GM18873 (cell line): Measurements from ENCODE around the gene ENKD1.

Experiments
- ATAC-seq: cut with Tn5 transposase; IDR thresholded peaks from one replicate; pipeline ENCODE4 v1.9.1; 2021; ENCODE audit warnings: mild to moderate bottlenecking, moderate library complexity, moderate number of reproducible peaks; ENCODE audit not compliant: unreplicated experiment, low FRiP score

Gene ENKD1

DNA sequence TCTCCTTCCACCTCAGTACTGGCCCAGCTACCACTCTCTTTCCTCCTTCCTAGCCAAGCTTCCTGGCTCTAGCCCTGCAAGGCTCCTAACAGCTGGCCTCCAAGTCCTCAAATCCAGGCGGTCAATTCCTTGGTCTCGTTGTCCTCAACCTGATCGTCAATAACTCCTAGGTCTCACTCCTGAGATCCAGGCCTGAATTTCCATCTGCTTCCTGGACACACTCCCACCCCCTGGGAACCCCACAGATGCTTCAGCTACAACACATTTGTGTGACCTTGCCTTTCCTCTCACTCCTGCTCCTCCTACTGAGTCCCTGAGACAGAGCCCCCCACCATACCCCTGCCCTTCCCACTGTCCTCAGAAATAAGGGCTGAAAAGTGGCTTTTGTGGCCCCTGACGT is 2.3 kb downstream of the ENKD1 start:
- ATAC-seq = no peak

DNA sequence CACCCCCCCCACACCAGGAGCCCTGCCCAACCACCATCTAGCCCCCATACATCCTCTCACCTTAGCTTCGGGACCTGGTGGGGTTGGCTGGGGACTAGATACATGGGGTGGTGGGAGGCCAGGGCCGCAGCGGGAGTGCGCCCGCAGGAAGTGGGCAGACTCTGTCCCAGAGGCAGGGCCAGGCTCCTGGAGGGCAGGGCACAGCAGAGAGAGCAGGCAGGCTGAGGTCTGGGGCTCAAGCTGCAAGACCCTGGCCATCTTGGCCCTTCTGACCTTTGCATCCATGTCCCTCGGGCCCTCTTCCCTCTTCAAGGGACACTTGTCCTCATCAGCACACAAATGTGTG is 2.7 kb downstream of the ENKD1 start:
- ATAC-seq = no peak

DNA sequence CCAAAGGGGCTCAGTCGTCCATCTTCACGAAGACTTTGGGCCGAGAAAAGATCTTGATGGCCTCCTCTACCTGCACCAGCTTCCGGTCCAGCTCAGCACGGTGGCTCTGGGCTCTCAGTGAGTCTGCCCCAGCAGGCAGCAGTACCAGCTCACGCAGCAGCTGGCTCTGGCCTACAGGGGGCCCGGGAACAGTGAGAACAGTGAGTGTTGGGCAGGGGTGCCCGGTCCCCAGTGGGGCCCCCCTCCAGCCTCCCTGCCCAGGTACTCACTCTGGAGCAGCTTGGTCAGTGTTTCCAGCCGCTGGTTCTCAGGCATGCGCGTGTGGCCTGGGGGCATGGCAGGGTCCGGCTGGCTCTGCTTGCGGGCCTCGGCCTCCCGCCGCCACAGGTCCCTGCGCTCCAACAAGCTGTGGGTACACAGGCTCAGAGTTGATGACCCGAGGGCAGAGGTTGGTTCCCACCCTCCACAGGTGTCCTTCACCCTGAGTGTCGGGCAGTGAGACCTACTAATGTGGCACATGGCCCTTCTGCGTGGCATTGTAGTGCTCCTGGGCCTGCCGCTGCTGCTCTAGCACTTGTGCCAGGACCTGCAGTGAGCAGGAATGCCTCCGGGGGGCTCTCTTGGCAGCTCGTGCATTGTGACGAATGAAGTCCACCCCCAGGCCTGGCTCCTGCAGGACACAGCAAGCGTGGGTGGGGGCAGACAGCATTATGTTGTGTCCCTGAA is 3.2 kb downstream of the ENKD1 start:
- no peak for ATAC-seq

DNA sequence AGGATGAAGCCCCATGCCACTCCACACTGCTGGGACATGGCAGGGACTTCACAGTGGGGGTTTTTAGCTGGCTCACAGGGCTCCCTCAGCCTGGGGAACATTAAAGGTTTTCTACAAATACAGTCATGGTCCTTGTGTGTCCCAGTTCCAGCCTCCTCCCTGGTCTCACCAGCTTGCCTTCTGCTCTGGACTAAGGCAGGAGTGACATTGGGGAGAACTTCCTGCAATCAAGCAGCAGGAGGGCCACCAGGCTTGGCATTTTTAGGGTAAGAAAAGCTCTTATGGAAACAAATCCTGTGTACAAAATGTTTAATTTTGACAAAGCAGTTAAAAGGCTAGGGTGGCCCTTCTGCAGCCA is 3.9 kb downstream of the ENKD1 start:
- no peak for ATAC-seq

DNA sequence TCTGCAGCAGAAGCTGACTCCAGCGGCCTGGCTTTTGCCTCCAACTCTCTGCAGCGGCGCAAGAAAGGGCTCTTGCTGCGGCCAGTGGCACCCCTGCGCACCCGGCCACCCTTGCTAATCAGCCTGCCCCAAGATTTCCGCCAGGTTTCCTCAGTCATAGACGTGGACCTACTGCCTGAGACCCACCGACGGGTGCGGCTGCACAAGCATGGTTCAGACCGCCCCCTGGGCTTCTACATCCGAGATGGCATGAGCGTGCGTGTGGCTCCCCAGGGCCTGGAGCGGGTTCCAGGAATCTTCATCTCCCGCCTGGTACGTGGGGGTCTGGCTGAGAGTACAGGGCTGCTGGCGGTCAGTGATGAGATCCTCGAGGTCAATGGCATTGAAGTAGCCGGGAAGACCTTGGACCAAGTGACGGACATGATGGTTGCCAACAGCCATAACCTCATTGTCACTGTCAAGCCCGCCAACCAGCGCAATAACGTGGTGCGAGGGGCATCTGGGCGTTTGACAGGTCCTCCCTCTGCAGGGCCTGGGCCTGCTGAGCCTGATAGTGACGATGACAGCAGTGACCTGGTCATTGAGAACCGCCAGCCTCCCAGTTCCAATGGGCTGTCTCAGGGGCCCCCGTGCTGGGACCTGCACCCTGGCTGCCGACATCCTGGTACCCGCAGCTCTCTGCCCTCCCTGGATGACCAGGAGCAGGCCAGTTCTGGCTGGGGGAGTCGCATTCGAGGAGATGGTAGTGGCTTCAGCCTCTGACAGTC is 4.5 kb downstream of the ENKD1 start:
- ATAC-seq = no peak

DNA sequence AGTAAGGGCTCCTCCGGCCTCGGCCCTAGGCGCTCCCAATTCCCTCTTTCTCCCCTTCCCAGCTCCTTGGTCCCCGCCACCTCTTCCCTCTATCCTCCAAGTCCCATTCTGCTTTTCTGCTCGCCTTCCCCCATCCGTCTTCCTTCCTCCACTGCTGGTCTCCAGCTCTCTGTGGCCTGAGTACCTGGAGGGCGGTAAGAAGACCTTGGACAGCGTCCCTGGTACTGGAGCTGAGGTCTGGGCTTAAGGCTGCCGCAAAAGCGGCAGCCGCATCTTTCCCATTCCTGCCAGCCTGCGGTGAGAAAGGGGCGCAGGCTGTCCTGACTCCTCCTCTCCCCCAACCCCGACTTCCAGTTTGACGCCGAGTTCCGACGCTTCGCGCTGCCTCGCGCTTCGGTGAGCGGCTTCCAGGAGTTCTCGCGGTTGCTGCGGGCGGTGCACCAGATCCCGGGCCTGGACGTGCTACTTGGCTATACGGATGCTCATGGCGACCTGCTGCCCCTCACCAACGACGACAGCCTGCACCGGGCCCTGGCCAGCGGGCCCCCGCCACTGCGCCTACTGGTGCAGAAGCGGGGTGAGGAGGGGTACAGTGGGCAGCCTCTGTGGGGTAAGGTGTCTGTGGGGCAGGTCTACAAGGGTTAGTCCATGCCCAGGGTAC is 5.3 kb downstream of the ENKD1 start:
- ATAC-seq = peak; percentile 1

DNA sequence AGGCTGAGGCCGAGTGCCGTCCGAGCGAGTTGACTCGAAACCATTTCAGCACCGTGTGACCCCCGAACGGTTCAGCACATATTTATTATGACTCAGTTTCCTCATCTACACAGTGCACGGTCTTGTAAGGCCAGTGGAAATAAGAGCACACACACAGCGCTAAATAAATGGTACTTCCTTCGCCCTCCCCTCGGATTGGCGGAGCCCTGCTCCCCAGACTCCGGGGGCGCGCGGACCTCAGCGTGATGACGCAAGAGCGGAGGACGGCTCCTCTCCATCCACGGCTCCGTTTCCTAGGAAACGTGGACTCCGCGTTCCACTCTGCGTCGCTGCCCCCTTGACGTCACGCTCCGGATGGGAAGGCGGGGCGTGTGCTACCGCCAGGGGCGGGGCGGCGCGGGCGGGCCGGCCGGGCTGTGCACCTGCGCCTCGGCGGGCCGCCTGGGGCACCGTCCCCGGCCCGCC is 6.0 kb downstream of the ENKD1 start, which contains the start of gene PARD6A:
PARD6A (plus strand) TSS at position 397 of the 465 bp plus-strand sequence. CDS start 79 bp downstream, outside the sequence.
- peak; percentile 63 for ATAC-seq

DNA sequence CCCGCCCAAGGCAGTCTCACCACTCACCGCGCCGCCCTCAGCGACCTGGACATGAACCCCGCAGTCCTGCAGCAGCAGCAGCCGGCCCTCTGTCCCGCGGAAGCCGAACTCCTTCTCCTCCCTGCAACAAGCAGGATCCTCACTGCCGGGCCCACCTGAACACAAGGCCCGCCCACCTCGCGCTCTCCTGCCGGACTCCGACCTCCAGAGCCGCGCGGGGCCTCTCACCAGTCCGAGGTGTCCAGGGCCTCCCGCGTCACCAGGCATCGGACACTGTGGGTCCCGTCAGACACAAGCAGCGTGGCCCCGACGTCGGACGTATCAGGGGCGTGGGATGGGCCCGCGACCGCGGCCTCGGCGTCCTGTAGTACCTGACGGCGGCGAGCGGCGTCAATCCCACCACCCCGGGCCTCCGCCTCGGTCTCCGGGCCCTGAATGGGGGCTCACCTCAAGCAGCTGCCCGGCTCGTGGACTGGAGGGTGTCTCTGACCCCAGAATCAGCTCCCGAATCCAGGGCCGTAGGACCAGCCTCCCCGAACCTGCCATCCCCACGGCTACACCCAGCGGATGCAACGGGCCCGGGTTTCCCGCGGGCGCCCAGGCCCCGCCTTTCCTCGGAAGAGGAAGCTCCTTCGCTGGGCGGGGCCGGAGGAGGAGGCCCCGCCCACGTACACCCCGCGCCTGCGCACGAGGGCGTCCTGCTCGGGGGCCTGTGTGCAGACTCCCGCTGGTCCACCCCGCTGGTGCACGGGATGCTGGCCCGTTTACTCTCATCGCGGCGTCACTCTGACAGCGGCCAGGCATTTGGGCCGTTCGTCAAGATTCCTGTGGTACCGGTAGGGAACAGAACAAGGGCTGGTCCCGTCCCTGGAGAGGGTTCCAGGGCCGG is 6.6 kb downstream of the ENKD1 start, which contains the start of gene ACD:
ACD (minus strand) TSS at position 586 of the 889 bp plus-strand sequence; CDS start at position 546, 40 bp downstream.
- ATAC-seq = peak; percentile 42

DNA sequence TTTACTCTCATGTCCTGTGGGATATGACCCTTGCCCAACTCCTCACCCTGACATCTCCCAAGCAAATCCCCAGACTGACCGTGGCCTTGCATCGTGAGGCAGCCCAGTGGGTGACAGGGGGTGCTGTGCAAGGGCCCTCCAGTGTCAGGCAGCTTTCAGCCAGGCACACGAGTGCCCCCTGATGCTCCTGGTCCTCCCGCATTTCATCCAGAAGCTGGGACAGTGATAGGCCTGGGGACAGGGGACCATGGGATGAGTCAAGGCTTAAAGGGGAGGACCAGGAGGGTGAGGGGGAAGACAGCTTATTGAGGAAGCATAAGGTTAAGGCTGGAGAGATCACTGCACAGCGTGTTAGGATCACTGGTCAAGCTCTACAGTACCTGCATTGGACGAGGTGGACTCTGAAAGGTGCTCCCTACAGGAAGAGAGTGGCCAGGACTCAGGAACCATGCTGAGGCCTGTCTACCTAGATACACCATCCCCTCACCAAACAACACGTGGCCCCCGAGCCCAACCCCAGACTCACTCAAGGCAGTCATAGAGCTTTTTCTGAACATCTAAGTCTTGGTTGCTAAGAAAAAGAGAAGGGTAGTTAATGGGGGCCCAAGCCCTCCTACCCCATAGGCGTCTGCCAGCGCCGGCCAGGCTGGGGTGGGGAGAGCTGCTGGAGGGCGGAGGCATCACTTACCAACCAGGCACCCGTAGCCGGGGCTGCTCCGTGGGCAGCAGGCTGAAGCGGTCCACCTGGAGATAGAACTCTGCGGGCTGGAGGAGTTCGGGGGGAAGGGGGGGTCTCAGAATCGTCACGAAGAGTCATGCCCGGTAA is 7.5 kb downstream of the ENKD1 start:
- ATAC-seq = no peak

DNA sequence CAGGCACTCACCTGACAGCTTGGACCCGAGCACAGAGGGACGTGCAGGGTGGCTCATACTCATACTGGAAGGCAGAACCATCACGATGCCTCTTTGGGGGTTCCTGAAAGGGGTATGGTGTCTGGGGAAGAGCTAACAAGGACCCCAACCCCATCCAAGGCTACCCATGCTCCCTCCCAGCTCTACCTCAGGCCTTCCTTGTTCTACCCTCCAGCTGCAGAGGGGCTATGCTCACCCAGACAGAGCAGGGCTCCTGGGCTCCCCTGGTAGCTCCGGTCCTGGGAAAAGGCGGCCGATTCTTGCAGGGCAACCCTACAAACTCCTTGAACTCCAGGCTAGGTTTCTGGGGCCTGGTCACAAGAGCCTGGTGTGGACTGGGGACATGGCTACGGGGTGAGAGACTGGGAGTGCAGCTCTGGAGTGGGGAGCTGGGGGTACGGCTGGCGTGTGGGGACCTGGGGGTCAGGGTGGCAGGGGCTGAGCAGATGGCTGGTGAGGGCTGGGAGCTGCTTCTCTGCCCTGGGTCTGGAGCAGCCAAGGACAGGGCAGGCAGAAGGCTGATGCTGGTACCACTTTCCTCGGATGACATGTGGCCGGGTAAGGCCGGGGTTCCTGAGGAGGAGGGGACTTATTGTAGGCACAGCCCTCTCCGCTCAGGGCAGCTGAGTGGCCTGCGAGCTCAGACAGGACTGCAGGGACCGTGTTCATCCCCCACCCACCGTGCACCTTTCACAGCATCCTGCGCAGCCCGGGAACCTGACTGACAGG is 8.6 kb downstream of the ENKD1 start:
- no peak for ATAC-seq

DNA sequence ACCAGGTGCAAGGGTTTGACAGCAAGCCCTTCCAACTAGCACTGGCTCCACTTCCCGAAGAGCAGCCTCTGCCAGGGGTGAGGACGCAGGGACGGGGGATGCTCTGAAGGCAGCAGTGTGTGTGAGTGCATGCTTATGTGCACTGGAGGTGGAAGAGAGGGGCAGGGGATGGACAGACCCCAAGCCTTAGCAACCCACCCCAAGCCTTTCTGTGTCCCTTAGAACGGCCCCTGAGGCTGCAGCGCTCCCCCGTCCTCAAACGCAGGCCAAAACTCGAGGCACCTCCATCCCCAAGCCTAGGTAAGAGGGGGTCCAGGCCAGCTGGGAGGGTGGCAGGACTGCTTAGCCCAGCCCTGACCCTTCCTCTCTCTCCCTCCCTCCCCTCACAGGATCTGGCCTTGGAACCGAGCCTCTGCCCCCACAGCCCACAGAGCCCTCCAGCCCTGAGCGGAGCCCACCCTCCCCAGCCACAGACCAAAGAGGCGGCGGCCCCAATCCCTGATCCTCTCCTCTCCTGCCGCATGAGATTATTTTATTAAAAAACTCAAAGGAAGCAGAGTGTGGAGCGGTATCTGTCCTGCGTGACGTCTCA is 9.4 kb downstream of the ENKD1 start:
- ATAC-seq = no peak

DNA sequence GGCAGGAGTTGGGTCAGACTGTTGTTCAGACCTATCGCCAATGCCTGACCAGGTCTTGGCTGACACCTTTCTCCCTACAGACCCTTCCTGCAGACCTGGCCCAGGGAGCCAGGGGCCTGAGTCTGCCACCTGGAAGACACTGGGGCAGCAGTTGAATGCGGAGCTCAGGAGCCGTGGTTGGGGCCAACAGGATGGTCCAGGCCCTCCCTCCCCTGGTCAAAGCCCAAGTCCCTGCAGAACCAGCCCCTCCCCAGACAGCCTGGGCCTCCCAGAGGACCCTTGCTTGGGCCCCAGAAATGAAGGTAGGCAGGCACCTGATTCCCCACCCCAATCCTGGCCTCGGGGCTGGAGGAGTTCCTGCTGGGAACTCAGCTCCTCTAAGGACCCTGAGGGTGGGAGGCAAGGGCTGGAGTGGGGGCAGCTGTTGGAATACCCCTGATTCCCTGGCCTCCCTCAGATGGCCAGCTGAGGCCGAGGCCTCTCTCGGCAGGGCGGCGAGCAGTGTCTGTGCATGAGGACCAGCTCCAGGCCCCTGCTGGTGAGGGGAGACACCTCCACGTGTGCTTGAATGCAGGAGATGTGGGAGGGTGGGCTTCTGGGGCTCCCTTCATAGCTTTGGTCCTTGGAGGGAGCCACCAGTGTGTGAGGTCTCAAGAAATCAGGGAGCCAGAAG is 10.1 kb downstream of the ENKD1 start:
- no peak for ATAC-seq

DNA sequence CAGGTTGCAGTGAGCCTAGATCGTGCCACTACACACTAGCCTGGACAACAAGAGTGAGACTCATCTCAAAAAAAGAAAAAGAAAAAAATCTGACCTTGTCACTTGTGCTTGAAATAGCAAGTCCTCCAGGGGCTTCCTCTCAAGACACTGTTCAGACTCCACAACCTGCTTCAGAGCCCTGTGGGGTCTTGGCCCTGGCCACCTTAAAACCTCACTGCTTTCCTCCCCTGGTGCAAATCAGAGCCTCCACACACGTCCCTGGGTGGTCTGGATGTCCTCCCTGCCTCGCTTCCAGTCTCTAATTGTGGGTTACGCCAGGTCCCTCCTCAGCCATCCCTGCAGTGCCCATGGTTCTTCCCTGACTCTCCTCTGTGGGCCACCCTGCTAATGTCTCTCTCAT is 11.2 kb downstream of the ENKD1 start:
- no peak for ATAC-seq

DNA sequence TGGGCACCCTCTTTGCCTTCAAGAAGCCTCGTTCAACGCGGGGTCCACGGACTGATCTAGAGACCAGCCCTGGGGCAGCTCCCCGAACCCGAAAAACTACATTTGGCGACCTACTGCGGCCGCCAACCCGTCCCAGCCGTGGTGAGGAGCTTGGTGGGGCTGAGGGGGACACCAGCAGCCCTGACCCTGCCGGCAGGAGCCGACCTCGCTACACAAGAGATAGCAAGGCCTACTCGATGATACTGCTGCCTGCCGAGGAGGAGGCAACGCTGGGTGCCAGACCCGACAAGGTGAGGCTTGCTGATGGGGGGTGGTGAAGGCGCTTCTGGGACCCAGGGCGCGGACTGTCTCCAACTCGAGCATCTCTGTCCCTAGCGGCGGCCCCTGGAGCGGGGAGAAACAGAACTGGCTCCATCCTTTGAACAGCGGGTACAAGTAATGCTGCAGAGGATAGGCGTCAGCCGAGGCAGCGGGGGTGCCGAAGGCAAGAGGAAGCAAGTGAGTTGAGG is 12.1 kb downstream of the ENKD1 start:
- ATAC-seq = no peak

DNA sequence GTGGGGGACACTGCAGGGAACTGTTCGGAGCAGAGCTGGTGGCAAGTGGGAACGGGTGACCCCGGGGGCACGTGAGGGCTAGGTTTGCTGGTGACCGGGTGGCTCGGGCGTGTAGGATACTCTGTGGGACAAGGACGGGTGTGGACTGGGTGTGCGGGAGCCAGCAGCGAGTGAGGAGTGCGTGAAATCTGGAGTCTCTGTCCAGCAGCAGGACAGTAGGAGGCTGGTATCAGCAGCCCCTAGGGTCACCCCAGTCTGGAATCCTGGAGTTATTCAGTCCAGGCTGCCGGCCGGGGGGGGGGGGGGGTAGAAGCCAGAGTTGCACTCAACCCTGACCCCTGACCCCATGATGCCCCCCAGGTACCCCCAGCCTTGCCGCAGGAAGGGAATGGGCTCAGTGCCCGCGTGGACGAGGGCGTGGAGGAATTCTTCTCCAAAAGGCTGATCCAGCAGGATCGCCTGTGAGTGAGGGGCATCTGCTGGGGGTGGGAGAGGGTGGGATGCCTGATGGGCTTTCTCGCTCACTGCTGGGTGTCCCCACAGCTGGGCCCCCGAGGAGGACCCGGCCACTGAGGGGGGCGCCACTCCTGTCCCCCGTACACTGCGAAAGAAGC is 12.7 kb downstream of the ENKD1 start:
- no peak for ATAC-seq

DNA sequence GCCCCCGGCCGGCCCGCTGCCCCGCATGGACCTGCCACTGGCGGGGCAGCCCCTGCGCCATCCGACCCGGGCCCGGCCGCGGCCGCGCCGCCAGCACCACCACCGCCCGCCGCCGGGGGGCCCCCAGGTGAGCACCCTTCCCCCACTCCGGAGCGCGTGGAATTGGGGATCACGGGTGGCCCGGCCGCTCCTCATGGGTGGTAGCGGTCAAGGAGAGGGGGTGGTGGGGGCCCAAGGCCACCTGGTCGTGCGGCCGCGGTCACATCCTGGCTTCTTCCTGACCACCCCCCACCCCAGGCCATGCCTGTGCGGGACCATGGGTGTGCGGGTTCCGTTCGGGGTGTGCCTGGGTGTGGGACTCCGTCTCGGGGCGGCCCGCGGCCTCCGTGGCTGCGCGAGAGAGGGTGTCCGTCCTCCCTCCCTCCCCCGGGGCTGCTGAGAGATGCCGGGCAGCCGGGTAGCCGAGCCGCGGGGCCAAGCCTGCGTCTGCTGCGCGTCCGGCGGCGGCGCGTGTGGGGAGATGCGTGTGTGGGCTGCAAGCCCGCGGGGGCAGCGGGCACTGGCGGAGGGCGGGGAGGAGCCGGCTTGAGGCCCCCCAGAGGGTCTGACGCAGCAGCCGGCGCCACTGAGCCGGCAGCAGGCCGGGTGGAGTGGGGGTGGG is 13.3 kb downstream of the ENKD1 start:
- no peak for ATAC-seq
